Left ventricle myocardium inferior (tissue), 1 donor: ENCODE measurements around the gene SLC6A17. TPM values are rescaled to one million over a fixed set of nuclear protein-coding genes. Genes with fewer than 3 reads are reported as not detected.

Experiments
- DNase-seq: peaks from one replicate; pipeline ENCODE4 v3.0.0-alpha.2; 2020
- H3K27ac ChIP-seq: fragments of 200-600 bp; replicated peaks from 2 replicates; pipeline ENCODE4 v1.8.0; 2021
- H3K27me3 ChIP-seq: fragments of 200-600 bp; 2 replicates; pipeline ENCODE4 v1.8.0; 2021; ENCODE audit warnings: low read depth
- H3K36me3 ChIP-seq: fragments of 200-600 bp; 2 replicates; pipeline ENCODE4 v1.8.0; 2021
- H3K4me1 ChIP-seq: fragments of 200-600 bp; 2 replicates; pipeline ENCODE4 v1.8.0; 2021
- H3K4me3 ChIP-seq: fragments of 200-600 bp; 2 replicates; pipeline ENCODE4 v1.8.0; 2021; ENCODE audit warnings: mild to moderate bottlenecking, moderate library complexity
- H3K9me3 ChIP-seq: fragments of 200-600 bp; replicated peaks from 2 replicates; pipeline ENCODE4 v1.8.0; 2021
- intact Hi-C: fragments of 100-400 bp; cut with micrococcal nuclease; formaldehyde crosslinking; loops from one replicate; pipeline ENCODE4 v1.11.0; 2022
- total RNA-seq: library from RNA; stranded (reverse); fragmentation: NEBNext Ultra II Directional; extraction: Animal tissue kit (Norgen Biotek cat#: 25700); gene quantifications from one replicate; pipeline ENCODE4 v1.2.1, GENCODE V29; 2021
- TF ChIP-seq, protein P1 (sequence below): fragments of 200-600 bp; IDR thresholded peaks from 2 replicates; pipeline ENCODE4 v1.8.0; 2021; ENCODE audit warnings: antibody characterized with exemption, mild to moderate bottlenecking, borderline replicate concordance
- donor health status: DM: no; HTN: yes; CAD: no; lungs with severe emphysema.

Gene SLC6A17
- total RNA-seq, 1 donor from 2014 or later: not detected

DNA sequence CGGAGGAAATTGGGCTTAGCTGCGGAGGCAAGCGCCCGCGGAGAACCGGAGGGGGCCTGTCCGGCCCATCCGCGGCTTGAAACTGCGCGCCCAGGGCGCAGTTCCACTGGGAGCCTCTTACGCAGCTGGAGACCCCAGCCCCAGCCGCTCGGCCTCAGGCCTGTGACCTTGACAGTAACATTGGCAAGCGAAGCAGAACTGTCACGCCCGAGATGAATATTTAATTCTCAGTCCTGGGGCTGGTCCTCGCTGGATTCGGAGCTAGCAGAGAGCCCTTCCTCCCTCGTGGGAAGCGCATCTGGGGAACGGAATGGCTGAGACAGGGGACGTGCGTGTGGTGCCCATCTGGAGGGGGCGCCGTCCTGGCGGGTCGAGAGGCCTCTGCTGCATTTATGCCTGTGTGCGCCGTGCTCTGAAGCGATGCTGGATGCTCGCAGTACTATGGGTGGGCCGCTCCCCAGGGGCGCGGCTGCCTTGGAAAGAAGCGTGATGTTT is 928 bp downstream of the SLC6A17 start:
- TF ChIP-seq, protein P1, sequence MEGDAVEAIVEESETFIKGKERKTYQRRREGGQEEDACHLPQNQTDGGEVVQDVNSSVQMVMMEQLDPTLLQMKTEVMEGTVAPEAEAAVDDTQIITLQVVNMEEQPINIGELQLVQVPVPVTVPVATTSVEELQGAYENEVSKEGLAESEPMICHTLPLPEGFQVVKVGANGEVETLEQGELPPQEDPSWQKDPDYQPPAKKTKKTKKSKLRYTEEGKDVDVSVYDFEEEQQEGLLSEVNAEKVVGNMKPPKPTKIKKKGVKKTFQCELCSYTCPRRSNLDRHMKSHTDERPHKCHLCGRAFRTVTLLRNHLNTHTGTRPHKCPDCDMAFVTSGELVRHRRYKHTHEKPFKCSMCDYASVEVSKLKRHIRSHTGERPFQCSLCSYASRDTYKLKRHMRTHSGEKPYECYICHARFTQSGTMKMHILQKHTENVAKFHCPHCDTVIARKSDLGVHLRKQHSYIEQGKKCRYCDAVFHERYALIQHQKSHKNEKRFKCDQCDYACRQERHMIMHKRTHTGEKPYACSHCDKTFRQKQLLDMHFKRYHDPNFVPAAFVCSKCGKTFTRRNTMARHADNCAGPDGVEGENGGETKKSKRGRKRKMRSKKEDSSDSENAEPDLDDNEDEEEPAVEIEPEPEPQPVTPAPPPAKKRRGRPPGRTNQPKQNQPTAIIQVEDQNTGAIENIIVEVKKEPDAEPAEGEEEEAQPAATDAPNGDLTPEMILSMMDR: no peak

DNA sequence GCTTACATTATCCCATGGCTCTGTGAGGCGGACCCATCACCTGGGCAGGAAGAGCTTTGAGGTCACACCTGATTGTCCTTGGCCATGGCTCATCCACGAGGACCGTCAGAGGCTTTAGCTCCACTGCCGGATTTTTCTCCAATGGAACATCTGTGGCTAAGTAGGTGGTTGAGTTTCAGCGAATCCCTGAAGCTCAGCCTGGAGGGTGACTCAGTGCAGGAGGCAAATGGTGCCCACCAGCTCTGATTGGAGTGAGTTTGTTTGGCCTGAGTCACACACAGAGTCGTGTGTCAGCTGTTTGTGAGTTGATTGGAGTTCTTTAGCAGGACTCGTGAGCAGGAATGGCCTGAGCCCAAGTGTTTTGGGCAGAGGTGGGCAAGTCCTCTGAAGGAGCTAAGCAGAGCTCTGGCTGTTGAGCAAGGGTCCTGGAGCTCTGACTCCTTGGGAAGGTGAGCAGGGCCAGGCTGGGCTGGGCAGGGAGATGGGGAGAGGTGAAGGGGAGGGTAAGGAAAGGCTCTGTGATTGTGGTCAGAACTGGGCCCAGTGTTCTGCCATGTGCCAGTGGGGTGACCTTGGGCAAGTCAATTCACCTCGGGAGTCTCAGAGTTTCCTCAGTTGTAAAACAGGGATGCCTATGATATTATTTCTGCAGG is 2.0 kb downstream of the SLC6A17 start:
- H3K36me3 ChIP-seq: no peaks in the 10 kb centered on the region
- TF ChIP-seq, protein P1: no peak
- H3K27ac ChIP-seq: no peak overlapping the region
- peaks cover 100% of the 10 kb centered on the region for H3K27me3 ChIP-seq
- intact Hi-C loops: no loop called here
- no peak overlapping the region for H3K4me3 ChIP-seq
- peaks cover 16% of the 10 kb centered on the region for H3K4me1 ChIP-seq
- no peak for DNase-seq
- H3K9me3 ChIP-seq: no peaks in the 10 kb centered on the region

More for the DNA sequence above, 928 bp downstream of the SLC6A17 start:
- DNase-seq: no peak
- Histone ChIP-seq H3K27me3 (peaks cover 100% of the 10 kb centered on the region), H3K27ac (no peak overlapping the region), H3K4me1 (peaks cover 16% of the 10 kb centered on the region), H3K36me3 (no peaks in the 10 kb centered on the region), H3K9me3 (no peaks in the 10 kb centered on the region), H3K4me3 (peak overlapping the region; percentile 55)
- intact Hi-C loops: no loop called here

DNA sequence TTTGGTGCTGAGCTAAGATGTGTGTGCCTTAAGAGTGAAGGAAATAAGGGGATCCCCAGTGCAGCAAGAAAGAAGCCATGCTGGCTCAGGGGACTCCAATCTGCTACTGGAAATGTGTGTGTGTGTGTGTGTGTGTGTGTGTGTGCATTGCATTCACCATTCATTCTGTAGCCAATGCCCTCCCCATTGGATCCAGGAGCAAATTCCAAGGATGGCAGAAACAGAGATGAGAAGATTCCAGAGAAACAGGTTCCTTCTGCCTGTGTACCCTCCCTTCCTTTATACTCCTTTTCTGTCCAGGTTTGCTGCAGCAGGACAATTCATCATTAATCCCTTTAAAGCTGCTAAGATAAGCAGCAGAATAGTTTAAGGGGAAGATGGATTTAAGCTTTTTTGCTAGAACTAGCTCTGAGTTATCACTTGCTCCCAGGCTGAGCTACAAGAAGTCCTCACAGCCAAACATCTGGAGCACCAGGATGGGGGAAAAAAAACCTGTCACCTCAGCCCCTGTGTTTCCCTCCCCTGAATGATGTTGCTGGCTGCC is 3.2 kb downstream of the SLC6A17 start:
- Histone ChIP-seq H3K27ac (no peak overlapping the region), H3K36me3 (no peaks in the 10 kb centered on the region), H3K9me3 (no peaks in the 10 kb centered on the region), H3K4me1 (peaks cover 16% of the 10 kb centered on the region), H3K27me3 (peaks cover 100% of the 10 kb centered on the region), H3K4me3 (no peak overlapping the region)
- DNase-seq: no peak
- intact Hi-C loops: no loop called here
- TF ChIP-seq, protein P1: no peak

DNA sequence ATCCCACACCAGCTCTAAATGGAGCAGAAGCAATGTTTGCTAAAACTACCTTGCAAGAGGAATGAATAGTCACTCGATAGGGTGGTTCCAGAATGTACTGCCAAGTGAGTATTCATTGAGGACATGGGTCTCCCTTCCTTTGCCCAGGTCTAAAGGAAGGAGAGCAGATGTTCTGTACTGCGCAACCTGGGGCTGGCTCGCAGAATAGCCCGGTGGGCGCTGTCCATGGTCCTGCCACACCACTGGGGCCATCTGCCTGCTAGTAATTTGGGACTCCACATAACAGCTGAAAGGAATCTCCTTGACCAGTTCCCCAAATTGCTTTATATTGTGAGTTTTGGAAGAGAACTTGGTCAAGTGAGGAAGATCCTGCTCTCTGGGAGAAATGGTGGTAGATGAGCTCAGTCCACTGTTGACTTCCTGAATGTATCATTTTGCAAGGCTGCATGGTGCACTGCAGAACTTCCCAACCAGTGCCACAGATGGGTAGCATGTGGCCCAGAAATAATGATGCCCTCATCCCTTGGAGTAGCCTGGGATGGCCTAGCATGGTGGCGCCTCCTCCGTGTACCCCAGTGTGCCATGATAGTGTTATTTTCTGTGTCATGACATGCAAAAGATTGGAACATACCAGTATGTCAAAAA is 5.7 kb downstream of the SLC6A17 start:
- Histone ChIP-seq H3K9me3 (no peaks in the 10 kb centered on the region), H3K36me3 (no peaks in the 10 kb centered on the region), H3K4me3 (no peak overlapping the region), H3K27me3 (peaks cover 92% of the 10 kb centered on the region), H3K27ac (no peak overlapping the region), H3K4me1 (peaks cover 6% of the 10 kb centered on the region)
- DNase-seq: peak; percentile 61
- TF ChIP-seq, protein P1: no peak
- intact Hi-C loops: no loop called here

DNA sequence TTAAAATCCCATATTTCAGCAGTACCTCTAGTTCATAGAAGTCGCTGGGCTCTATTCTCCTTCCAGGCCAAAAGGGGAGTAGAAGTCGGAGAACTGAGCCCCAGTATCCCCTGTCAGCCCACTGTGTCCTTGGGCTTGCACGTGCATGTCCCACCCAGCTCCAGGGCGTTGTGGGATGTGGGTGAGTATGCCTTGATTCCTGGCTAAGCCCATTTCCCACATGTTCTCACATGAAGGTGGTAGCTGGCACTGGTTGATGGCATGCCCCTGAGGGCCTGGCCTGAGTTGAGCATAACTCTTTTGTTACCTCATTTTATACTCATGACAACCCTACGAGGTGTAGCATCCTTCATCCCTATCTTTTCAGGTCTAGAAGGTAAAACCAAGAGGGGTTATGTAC is 8.0 kb downstream of the SLC6A17 start:
- DNase-seq: no peak
- H3K4me1 ChIP-seq: no peaks in the 10 kb centered on the region
- no peak overlapping the region for H3K27ac ChIP-seq
- H3K4me3 ChIP-seq: no peak overlapping the region
- H3K9me3 ChIP-seq: no peaks in the 10 kb centered on the region
- peaks cover 79% of the 10 kb centered on the region for H3K27me3 ChIP-seq
- TF ChIP-seq, protein P1: no peak
- intact Hi-C loops: no loop called here
- H3K36me3 ChIP-seq: no peaks in the 10 kb centered on the region
